ENCODE data around the gene MAP3K2. TPM values are rescaled to one million over a fixed set of nuclear protein-coding genes. Genes with fewer than 3 reads are reported as not detected.
A peak's percentile ranks its signal among the peaks of the same experiment; 100 is the strongest.

Gene MAP3K2
- total and polyA plus RNA-seq, 4 donors = 5.9 to 46.2 (median 17.0) TPM

- no peak for DNase-seq (ENCODE audit: low spot score)
- H3K9ac ChIP-seq (ENCODE audit: low read depth in 1 of 2, low read length in 2 of 2) = no peak overlapping the region
- no peak overlapping the region for H3K4me3 ChIP-seq (ENCODE audit: low read depth in 1 of 3, low read length in 3 of 3)
- TF ChIP-seq SP1 (IDR thresholded peaks at IDR 0.05) = no peak
- no peak for TF ChIP-seq HNF4A (conservative IDR thresholded peaks at IDR 0.05)
- TF ChIP-seq, protein P1, sequence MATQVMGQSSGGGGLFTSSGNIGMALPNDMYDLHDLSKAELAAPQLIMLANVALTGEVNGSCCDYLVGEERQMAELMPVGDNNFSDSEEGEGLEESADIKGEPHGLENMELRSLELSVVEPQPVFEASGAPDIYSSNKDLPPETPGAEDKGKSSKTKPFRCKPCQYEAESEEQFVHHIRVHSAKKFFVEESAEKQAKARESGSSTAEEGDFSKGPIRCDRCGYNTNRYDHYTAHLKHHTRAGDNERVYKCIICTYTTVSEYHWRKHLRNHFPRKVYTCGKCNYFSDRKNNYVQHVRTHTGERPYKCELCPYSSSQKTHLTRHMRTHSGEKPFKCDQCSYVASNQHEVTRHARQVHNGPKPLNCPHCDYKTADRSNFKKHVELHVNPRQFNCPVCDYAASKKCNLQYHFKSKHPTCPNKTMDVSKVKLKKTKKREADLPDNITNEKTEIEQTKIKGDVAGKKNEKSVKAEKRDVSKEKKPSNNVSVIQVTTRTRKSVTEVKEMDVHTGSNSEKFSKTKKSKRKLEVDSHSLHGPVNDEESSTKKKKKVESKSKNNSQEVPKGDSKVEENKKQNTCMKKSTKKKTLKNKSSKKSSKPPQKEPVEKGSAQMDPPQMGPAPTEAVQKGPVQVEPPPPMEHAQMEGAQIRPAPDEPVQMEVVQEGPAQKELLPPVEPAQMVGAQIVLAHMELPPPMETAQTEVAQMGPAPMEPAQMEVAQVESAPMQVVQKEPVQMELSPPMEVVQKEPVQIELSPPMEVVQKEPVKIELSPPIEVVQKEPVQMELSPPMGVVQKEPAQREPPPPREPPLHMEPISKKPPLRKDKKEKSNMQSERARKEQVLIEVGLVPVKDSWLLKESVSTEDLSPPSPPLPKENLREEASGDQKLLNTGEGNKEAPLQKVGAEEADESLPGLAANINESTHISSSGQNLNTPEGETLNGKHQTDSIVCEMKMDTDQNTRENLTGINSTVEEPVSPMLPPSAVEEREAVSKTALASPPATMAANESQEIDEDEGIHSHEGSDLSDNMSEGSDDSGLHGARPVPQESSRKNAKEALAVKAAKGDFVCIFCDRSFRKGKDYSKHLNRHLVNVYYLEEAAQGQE (IDR thresholded peaks at IDR 0.05) = no peak
- TF ChIP-seq FOXA2 (IDR thresholded peaks at IDR 0.05) = no peak
- no peak for TF ChIP-seq FOXA1 (IDR thresholded peaks at IDR 0.05)
- TF ChIP-seq CTCF (IDR thresholded peaks at IDR 0.05; ENCODE audit: low read depth, low read length, missing input control) = no peak
- TF ChIP-seq NR2F2 (IDR thresholded peaks at IDR 0.05) = no peak
- no peak for TF ChIP-seq GABPA (IDR thresholded peaks at IDR 0.05 in 1 of 2, conservative IDR thresholded peaks at IDR 0.05 in 1 of 2)
- TF ChIP-seq YY1 (IDR thresholded peaks at IDR 0.05) = no peak
- TF ChIP-seq, protein P2, sequence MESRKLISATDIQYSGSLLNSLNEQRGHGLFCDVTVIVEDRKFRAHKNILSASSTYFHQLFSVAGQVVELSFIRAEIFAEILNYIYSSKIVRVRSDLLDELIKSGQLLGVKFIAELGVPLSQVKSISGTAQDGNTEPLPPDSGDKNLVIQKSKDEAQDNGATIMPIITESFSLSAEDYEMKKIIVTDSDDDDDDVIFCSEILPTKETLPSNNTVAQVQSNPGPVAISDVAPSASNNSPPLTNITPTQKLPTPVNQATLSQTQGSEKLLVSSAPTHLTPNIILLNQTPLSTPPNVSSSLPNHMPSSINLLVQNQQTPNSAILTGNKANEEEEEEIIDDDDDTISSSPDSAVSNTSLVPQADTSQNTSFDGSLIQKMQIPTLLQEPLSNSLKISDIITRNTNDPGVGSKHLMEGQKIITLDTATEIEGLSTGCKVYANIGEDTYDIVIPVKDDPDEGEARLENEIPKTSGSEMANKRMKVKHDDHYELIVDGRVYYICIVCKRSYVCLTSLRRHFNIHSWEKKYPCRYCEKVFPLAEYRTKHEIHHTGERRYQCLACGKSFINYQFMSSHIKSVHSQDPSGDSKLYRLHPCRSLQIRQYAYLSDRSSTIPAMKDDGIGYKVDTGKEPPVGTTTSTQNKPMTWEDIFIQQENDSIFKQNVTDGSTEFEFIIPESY (IDR thresholded peaks at IDR 0.05) = no peak
- TF ChIP-seq TAF1 (conservative IDR thresholded peaks at IDR 0.05) = no peak
- no peak for TF ChIP-seq EGR1 (IDR thresholded peaks at IDR 0.05; ENCODE audit: low read depth in 2 of 2)
- no peak for TF ChIP-seq HNF4G (IDR thresholded peaks at IDR 0.05)
- TF ChIP-seq, protein P3, sequence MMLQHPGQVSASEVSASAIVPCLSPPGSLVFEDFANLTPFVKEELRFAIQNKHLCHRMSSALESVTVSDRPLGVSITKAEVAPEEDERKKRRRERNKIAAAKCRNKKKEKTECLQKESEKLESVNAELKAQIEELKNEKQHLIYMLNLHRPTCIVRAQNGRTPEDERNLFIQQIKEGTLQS (IDR thresholded peaks at IDR 0.05) = no peak
- peaks cover 0 to 3% (median 1%) of the 10 kb centered on the region in 4 donors for H3K36me3 ChIP-seq (ENCODE audit: control insufficient read depth in 4 of 4, insufficient read depth in 3 of 4, low read depth in 1 of 4, low read length in 3 of 4)
- H3K27ac ChIP-seq (ENCODE audit: low read depth in 1 of 2, low read length in 2 of 2) = no peak overlapping the region
- H3K27me3 ChIP-seq (ENCODE audit: control insufficient read depth in 4 of 4, insufficient read depth in 4 of 4, low read length in 3 of 4) = no peaks in the 10 kb centered on the region
- no peaks in the 10 kb centered on the region for H3K9me3 ChIP-seq (ENCODE audit: control insufficient read depth in 4 of 4, low read length in 3 of 4)
- WGBS = 96% methylated on average over 2 of the region's 2 CpGs
- H3K4me1 ChIP-seq (ENCODE audit: control insufficient read depth in 4 of 4, insufficient read depth in 4 of 4, low read length in 3 of 4) = peaks cover 6 to 20% (median 13%) of the 10 kb centered on the region in 4 donors
These were observed 44.5 kb downstream of the MAP3K2 start for GRCh38 chr2:127343277-127343676.

DNA sequence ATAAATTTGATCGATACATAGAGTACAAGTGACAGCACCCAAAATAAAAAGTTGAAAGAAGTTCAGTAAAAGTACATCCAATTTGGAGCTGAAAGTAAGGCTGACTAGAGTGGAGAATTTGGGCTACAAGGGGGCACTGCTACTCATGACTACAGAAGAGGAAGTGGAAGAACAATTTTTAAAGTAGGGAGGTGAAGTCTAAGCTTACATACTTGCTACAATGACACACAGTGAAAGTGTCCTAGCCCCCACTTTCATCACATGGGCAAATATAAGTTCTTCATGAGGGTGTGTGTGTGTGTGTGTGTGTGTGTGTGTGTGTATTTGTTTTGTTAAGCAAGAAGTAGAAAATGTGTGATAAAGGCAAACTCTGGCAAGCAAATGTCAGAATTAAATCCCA, 45.7 kb downstream of the MAP3K2 start:
- H3K36me3 ChIP-seq (ENCODE audit: control insufficient read depth in 4 of 4, insufficient read depth in 3 of 4, low read depth in 1 of 4, low read length in 3 of 4) = peaks cover 0 to 12% (median 6%) of the 10 kb centered on the region in 4 donors
- no peaks in the 10 kb centered on the region for H3K27me3 ChIP-seq (ENCODE audit: control insufficient read depth in 4 of 4, insufficient read depth in 4 of 4, low read length in 3 of 4)
- H3K27ac ChIP-seq (ENCODE audit: low read depth in 1 of 2, low read length in 2 of 2) = no peak overlapping the region
- H3K4me1 ChIP-seq (ENCODE audit: control insufficient read depth in 4 of 4, insufficient read depth in 4 of 4, low read length in 3 of 4) = peaks cover 6 to 17% (median 11%) of the 10 kb centered on the region in 4 donors
- H3K9ac ChIP-seq (ENCODE audit: low read depth in 1 of 2, low read length in 2 of 2) = no peak overlapping the region
- no peak overlapping the region for H3K4me3 ChIP-seq (ENCODE audit: low read depth in 1 of 3, low read length in 3 of 3)
- H3K9me3 ChIP-seq (ENCODE audit: control insufficient read depth in 4 of 4, low read length in 3 of 4) = no peaks in the 10 kb centered on the region
- no peak for DNase-seq (ENCODE audit: low spot score)
- WGBS = 100% methylated on average over 1 of the region's 1 CpG
- TF ChIP-seq, protein P2 (IDR thresholded peaks at IDR 0.05) = no peak
- peak in 1 of 2 donors; percentile 4 for TF ChIP-seq RAD21 (IDR thresholded peaks at IDR 0.05)
- TF ChIP-seq JUND (IDR thresholded peaks at IDR 0.05) = no peak
- TF ChIP-seq, protein P1 (IDR thresholded peaks at IDR 0.05) = no peak

Measured in liver (tissue), 9 donors.